ENCODE data around the gene LMOD3. TPM values are rescaled to one million over a fixed set of nuclear protein-coding genes. Genes with fewer than 3 reads are reported as not detected.

The LMOD3 gene
- total and polyA plus RNA-seq, 2 of the 4 experiments (the other 2 are of a cell fraction): not detected

GRCh38 chr3:69082805-69083204, 39.6 kb downstream of the LMOD3 start:
- ATAC-seq (ENCODE audit: low read depth) (peak; percentile 15; the same call in 1 of the 2 replicates), DNase-seq (peak; percentile 83)
- H3K27me3 ChIP-seq (ENCODE audit: control insufficient read depth, insufficient read depth, low read length): no peaks in the 10 kb centered on the region
- H3K23ac ChIP-seq (ENCODE audit: low read depth, low read length): peak overlapping the region; percentile 6; the same call in 1 of the 2 replicates
- H3K27ac ChIP-seq (ENCODE audit: insufficient read depth, low read length): 0 out of 2 replicates have a peak overlapping the region, but pooled peaks have one; percentile 21
- H2AFZ ChIP-seq (replicated peaks; ENCODE audit: low read length, poor library complexity): peak overlapping the region; percentile 3
- no TSS peak for BruUV-seq (replicated peaks)
- no peak overlapping the region; the same call in 1 of the 2 replicates for H3K56ac ChIP-seq (ENCODE audit: extremely low read depth, insufficient read depth, low read length)
- H2BK20ac ChIP-seq (ENCODE audit: low read depth, low read length): no peak overlapping the region
- no peak overlapping the region; the same call in 1 of the 2 replicates for H3K18ac ChIP-seq (ENCODE audit: low read depth, low read length)
- H3K4me3 ChIP-seq (ENCODE audit: insufficient read depth, low read depth, low read length): no peak overlapping the region
- no peak overlapping the region for H4K5ac ChIP-seq (ENCODE audit: low read depth, low read length)
- intact Hi-C loops (cut with micrococcal nuclease) (loop anchor here (10.0 kb wide), 2 partner anchors 782 to 862 kb away; no protein-coding TSS in a partner anchor), in situ Hi-C loops (cut with MboI; ENCODE audit: low sequenced_read_pairs) (no loop called here), dilution Hi-C loops (cut with HindIII; ENCODE audit: low sequenced_read_pairs, unreplicated experiment) (no loop called here)
- 0 out of 2 replicates have a peak overlapping the region, but pooled peaks have one; percentile 39 for H2BK120ac ChIP-seq (ENCODE audit: low read depth, low read length)
- H3K4me1 ChIP-seq (ENCODE audit: control insufficient read depth, insufficient read depth, low read length): peaks cover 9% of the 10 kb centered on the region
- H2AK5ac ChIP-seq (ENCODE audit: low read depth, low read length): no peak overlapping the region
- ChIA-PET CTCF (no interaction called here), POLR2A (ENCODE audit: unreplicated experiment) (no interaction called here)
- TF ChIP-seq POLR2A (IDR thresholded peaks at IDR 0.05; ENCODE audit: low read depth, low read length) (no peak), MAFK (IDR thresholded peaks at IDR 0.05; ENCODE audit: low read depth, low read length) (no peak), BHLHE40 (IDR thresholded peaks at IDR 0.05; ENCODE audit: low read depth, low read length) (no peak), NFE2L2 (IDR thresholded peaks at IDR 0.05; ENCODE audit: low read depth, low read length) (no peak), RAD21 (IDR thresholded peaks at IDR 0.05; ENCODE audit: low read length) (no peak), MXI1 (IDR thresholded peaks at IDR 0.05; ENCODE audit: borderline replicate concordance, low read depth, low read length) (no peak), RCOR1 (IDR thresholded peaks at IDR 0.05; ENCODE audit: insufficient replicate concordance, low read length) (no peak)
- TF ChIP-seq, protein P1, sequence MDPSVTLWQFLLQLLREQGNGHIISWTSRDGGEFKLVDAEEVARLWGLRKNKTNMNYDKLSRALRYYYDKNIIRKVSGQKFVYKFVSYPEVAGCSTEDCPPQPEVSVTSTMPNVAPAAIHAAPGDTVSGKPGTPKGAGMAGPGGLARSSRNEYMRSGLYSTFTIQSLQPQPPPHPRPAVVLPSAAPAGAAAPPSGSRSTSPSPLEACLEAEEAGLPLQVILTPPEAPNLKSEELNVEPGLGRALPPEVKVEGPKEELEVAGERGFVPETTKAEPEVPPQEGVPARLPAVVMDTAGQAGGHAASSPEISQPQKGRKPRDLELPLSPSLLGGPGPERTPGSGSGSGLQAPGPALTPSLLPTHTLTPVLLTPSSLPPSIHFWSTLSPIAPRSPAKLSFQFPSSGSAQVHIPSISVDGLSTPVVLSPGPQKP (IDR thresholded peaks at IDR 0.05; ENCODE audit: borderline replicate concordance, low read depth, low read length): no peak
- TF ChIP-seq, protein P2, sequence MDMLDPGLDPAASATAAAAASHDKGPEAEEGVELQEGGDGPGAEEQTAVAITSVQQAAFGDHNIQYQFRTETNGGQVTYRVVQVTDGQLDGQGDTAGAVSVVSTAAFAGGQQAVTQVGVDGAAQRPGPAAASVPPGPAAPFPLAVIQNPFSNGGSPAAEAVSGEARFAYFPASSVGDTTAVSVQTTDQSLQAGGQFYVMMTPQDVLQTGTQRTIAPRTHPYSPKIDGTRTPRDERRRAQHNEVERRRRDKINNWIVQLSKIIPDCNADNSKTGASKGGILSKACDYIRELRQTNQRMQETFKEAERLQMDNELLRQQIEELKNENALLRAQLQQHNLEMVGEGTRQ (IDR thresholded peaks at IDR 0.05; ENCODE audit: low read depth, low read length): no peak
- H3K9me3 ChIP-seq (ENCODE audit: control insufficient read depth, insufficient read depth, low read length): no peaks in the 10 kb centered on the region
- H2AK9ac ChIP-seq (replicated peaks; ENCODE audit: low read depth, low read length, poor library complexity): no peak overlapping the region
- H3K9me1 ChIP-seq (ENCODE audit: insufficient read depth, low read length): peaks cover 7% of the 10 kb centered on the region
- peaks cover 1% of the 10 kb centered on the region; the same call in 1 of the 2 replicates for H3K36me3 ChIP-seq (ENCODE audit: control insufficient read depth, insufficient read depth, low read length)
- H3K79me1 ChIP-seq (ENCODE audit: low read depth in 1 of 2, low read length in 2 of 2): peaks cover 0 to 41% of the 10 kb centered on the region in 2 experiments
- peak overlapping the region; percentile 21; the same call in 1 of the 2 replicates for H3K4me2 ChIP-seq (ENCODE audit: low read depth, low read length)
- H3K14ac ChIP-seq (replicated peaks; ENCODE audit: low read depth, low read length): no peak overlapping the region; the same call in 1 of the 2 replicates
- H2BK15ac ChIP-seq (ENCODE audit: low read depth, low read length): no peak overlapping the region
- H4K8ac ChIP-seq (ENCODE audit: low read depth in 2 of 2, low read length in 2 of 2): peak overlapping the region in 1 of 2 experiments; percentile 39; a peak in 1 of 4 replicates
- peak overlapping the region; percentile 73 for H2BK5ac ChIP-seq (ENCODE audit: low read depth, low read length, poor library complexity, severe bottlenecking)
- peaks cover under 1% of the 10 kb centered on the region; the same call in 1 of the 2 replicates for H4K20me1 ChIP-seq (ENCODE audit: insufficient read depth, low read length)
- no peak overlapping the region for H3K4ac ChIP-seq (ENCODE audit: low read depth, low read length)
- no peak overlapping the region for H3K9ac ChIP-seq (ENCODE audit: low read depth, low read length)
- H4K91ac ChIP-seq (ENCODE audit: insufficient read depth, low read depth, low read length): no peak overlapping the region
